ENCODE measurements around the gene BPIFB3.

DNA sequence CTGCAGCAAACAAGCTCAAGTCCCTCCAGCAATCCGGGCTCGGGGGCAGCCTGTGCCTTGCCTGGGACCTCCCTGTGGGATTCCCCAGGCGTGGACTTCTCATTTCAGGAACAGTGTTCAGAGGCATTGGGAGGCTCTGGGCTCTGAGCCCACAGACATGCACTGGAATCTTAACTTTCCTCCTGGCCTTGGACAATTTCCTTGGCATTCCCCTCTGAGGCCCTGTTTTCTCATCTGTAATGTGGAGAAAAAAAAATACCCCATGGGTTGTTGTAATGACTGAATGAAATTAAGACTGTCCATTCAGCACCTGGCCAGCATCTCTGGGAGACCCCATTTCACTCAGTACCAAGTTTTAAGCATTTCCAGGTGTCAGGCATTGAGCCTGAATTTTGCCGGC is 43.3 kb downstream of the BPIFB3 start:
- TF ChIP-seq POLR2AphosphoS5 (IDR thresholded peaks at IDR 0.05; ENCODE audit: low read depth): no peak
- no peak for TF ChIP-seq EZH2phosphoT487 (IDR thresholded peaks at IDR 0.05; ENCODE audit: unreplicated experiment)

Measured in GM23338 (cell line).